IPS-18a (cell line): ENCODE results near the gene TTC34.

Experiments
- H3K27ac ChIP-seq: one replicate; pipeline ENCODE4 v1.5.1; 2013; ENCODE audit warnings: low read length
- H3K27me3 ChIP-seq: one replicate; pipeline ENCODE4 v1.6.1; 2013; ENCODE audit warnings: mild to moderate bottlenecking, low read length; ENCODE audit not compliant: control insufficient read depth, insufficient read depth
- H3K36me3 ChIP-seq: one replicate; pipeline ENCODE4 v1.6.1; 2013; ENCODE audit warnings: low read depth, low read length; ENCODE audit not compliant: control insufficient read depth
- H3K4me1 ChIP-seq: one replicate; pipeline ENCODE4 v1.6.1; 2013; ENCODE audit warnings: low read depth, low read length; ENCODE audit not compliant: control insufficient read depth
- H3K4me3 ChIP-seq: one replicate; pipeline ENCODE4 v1.5.1; 2013; ENCODE audit warnings: low read length
- H3K9ac ChIP-seq: one replicate; pipeline ENCODE4 v1.6.1; 2013; ENCODE audit warnings: mild to moderate bottlenecking, low read length, moderate library complexity
- H3K9me3 ChIP-seq: one replicate; pipeline ENCODE4 v1.6.1; 2013; ENCODE audit warnings: low read depth, low read length; ENCODE audit not compliant: control insufficient read depth

The TTC34 gene

DNA sequence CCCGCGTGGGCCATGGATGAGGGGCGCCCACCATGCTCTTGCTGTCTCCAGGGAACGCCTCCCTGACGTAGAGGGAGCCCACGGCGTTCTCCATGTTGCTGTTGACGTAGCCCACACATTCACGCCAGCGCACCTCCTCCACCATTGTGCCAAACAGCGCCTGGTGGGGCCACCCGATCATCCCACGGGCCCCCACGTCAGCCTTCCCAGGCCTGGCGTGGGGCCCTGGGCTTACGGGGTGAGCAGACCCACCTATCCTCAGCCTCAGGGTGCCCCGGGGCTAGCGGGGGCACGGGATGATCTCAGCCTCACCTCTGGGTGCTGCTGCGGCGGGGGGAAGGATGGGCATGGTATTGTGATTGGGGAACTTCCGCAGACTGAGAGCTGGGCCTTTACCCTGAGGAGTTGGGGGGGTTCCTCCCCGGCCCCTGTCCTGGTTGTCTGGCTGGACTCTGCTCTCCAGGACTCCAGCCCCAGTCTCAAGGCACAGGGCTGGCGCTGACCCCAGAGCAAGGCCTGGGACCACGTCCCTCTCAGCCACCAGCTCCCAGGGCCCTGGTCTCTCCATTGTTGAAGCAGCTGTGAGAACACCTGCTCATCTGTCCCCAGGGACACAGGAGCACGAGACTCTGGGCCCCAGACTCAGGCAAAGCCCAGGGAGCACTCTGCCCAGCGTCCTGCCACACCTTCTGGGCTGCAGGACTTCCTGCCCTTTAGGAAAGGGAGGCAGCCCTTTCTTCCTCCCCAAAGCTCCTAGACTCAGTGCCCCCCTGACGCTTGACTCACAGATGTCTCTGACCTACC lies 204.8 kb downstream of the TTC34 start:
- no peaks in the 10 kb centered on the region for H3K4me1 ChIP-seq
- H3K4me3 ChIP-seq: no peak overlapping the region
- no peak overlapping the region for H3K9ac ChIP-seq
- H3K27ac ChIP-seq: no peak overlapping the region
- no peaks in the 10 kb centered on the region for H3K9me3 ChIP-seq
- H3K27me3 ChIP-seq: no peaks in the 10 kb centered on the region
- H3K36me3 ChIP-seq: no peaks in the 10 kb centered on the region

- Histone ChIP-seq H3K27ac (no peak overlapping the region), H3K27me3 (no peaks in the 10 kb centered on the region), H3K4me1 (no peaks in the 10 kb centered on the region), H3K4me3 (no peak overlapping the region), H3K9ac (no peak overlapping the region), H3K36me3 (no peaks in the 10 kb centered on the region), H3K9me3 (no peaks in the 10 kb centered on the region)
Measured at GRCh38 chr1:2595812-2596529, 205.5 kb downstream of the TTC34 start.

DNA sequence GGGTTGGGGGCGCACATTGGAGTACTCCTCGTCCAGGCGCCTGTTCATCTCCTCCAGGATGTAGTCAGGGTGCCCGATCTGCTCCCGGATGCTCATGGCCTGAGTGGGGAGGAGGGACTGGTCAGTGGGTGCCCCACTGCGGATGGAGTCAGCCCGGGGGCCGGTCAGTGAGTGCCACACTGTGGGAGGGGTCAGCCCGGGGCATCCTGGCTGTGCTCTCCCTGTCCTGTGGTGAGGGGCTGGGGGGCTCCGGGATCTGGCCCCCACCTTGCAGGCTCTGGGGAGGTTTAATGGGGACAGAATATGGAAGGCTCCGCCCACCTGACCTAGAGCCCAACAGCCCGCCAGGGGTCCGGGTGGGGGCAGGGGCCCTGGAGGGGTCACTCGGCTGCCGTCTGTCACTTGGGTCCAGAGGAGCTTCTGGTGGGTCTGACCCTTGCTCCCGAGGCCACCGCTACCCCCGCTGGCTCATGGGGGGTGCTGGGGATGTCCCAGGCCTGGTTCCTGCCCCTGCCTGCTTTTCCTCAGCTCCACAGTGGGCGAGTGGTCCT lies 206.2 kb downstream of the TTC34 start:
- H3K4me3 ChIP-seq: no peak overlapping the region
- no peaks in the 10 kb centered on the region for H3K36me3 ChIP-seq
- H3K27ac ChIP-seq: no peak overlapping the region
- no peaks in the 10 kb centered on the region for H3K27me3 ChIP-seq
- no peaks in the 10 kb centered on the region for H3K9me3 ChIP-seq
- no peak overlapping the region for H3K9ac ChIP-seq
- H3K4me1 ChIP-seq: no peaks in the 10 kb centered on the region

DNA sequence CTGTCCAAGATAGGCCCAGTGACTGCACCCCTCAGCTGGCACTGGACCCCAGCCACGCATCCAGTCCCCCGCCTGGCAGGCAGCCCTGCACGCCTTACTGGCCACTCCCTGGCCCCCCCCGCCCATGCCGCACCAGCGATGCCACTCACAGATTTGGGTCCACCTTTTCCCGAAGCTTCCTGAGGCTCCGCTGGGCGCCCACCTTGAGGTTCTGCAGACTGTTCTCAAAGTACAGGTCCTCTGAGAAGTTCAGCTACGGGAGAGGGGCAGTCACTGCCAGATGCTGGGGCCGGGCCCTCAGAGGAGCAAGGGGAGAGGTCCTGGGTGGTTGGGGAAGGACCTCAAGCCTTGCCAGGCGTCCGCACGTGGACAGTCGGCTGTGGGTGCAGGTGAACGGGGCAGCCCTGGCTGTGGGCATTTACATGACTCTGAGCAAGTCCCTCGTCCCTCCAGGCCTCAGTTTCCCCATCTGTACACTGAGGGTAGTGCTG lies 206.8 kb downstream of the TTC34 start:
- Histone ChIP-seq H3K27me3 (no peaks in the 10 kb centered on the region), H3K27ac (no peak overlapping the region), H3K4me1 (no peaks in the 10 kb centered on the region), H3K9ac (no peak overlapping the region), H3K9me3 (no peaks in the 10 kb centered on the region), H3K4me3 (no peak overlapping the region), H3K36me3 (no peaks in the 10 kb centered on the region)

DNA sequence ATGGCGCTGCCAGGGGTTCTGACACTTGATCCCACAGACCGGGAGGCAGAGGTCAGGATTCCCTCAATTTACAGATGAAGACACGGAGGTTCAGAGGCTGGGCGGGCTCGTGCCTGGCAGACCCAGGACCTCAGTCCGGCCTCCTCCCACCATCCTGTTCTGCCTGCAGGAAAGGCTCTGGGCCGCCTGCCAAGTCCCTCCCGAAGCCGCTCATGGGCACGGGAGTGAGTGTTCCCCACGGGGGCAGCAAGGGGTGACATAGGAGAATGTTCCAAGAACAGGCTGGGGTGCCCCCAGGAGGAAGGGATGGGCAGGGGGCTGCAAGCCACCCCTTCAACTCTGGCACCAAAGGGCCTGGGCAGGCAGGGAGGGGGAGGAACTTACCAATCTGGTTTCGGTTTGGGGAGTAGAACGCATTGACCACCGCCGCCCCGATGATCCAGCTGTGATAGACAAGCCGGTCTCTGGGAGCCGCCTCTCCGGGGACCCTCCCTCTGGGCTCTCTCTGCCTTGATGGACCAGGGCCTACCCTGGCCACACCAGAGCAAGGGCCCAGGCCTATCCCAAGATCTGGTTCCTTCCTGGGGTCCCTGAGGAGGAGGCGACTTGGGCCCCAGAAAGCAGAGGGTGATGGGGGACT lies 207.4 kb downstream of the TTC34 start:
- Histone ChIP-seq H3K27me3 (no peaks in the 10 kb centered on the region), H3K4me3 (no peak overlapping the region), H3K27ac (no peak overlapping the region), H3K4me1 (no peaks in the 10 kb centered on the region), H3K36me3 (no peaks in the 10 kb centered on the region), H3K9me3 (no peaks in the 10 kb centered on the region), H3K9ac (no peak overlapping the region)

- H3K9ac ChIP-seq: no peak overlapping the region
- no peak overlapping the region for H3K4me3 ChIP-seq
- H3K4me1 ChIP-seq: no peaks in the 10 kb centered on the region
- H3K9me3 ChIP-seq: no peaks in the 10 kb centered on the region
- no peaks in the 10 kb centered on the region for H3K36me3 ChIP-seq
- no peaks in the 10 kb centered on the region for H3K27me3 ChIP-seq
- H3K27ac ChIP-seq: no peak overlapping the region
Measured at GRCh38 chr1:2593251-2593878, 208.1 kb downstream of the TTC34 start.

DNA sequence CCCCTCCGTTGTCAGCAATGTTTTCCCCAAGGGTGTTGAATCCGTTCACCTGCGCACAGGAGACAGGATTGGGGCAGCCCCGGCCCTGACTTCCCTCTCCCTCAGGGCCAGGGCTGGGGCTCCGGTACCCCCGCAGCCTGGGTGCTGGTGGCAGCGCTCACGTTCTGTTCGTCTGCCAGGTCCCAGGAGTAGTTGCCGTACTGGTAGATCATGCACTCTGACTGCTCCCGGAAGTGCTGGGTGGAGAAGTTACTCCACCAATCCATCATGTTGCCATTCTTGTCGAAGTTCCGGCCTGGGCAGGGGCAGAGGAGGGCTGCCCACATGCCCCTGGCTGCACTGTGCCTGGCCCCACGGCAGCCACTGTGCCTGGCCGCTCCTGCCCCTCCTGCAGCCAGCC lies 208.8 kb downstream of the TTC34 start:
- no peak overlapping the region for H3K27ac ChIP-seq
- no peaks in the 10 kb centered on the region for H3K9me3 ChIP-seq
- H3K4me3 ChIP-seq: no peak overlapping the region
- H3K27me3 ChIP-seq: no peaks in the 10 kb centered on the region
- H3K4me1 ChIP-seq: no peaks in the 10 kb centered on the region
- H3K36me3 ChIP-seq: no peaks in the 10 kb centered on the region
- no peak overlapping the region for H3K9ac ChIP-seq

DNA sequence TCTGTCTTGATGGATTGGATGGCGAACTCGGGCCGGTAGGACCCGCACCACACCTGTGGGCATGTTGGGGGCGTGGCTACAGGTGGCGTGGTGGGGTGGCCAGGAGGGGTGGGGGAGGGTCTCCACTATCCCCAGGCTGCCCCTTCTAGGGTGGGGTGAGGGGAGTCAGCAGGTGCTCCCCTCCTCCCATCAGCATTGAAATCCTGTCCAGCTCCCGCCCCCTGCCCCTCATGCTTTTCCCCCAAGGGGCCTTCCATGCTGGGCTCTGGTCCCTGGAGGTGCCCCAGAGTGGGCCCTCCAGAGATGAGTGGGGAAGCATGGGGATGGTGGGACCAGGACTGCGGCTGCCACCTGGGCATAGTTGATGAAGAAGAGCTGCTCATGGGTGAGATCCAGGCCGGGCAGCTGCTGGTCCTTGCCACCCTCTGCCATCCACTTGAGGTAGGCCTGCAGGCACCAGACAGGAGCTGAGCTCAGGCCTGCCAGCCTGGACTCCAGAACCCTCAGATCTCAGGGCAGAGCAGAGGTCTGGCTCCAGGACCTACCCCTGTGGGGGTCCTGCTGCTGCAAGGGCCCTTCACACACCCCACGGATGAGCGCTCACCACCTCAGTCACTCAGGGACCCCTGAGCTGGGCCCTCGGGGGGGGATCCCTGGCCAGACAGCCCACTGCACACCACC lies 209.8 kb downstream of the TTC34 start:
- Histone ChIP-seq H3K4me1 (no peaks in the 10 kb centered on the region), H3K27me3 (no peaks in the 10 kb centered on the region), H3K9me3 (no peaks in the 10 kb centered on the region), H3K9ac (no peak overlapping the region), H3K4me3 (no peak overlapping the region), H3K36me3 (no peaks in the 10 kb centered on the region), H3K27ac (no peak overlapping the region)

DNA sequence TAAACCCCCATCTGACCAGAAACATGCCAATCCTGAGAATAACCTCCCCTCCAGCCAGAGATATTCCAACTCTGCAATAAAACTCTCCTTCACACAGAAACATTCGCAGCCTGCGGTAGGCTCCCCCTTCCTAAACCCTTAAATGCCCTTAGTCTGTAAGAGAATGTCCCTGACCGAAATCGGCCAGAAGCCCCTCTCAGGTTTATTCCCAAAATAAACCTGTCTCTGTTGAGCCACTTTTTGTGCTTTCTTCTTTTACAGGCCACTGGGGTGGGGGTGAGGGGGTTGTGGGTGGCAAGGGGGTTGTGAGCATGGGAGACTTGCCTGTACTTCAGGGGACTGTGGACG lies 210.3 kb downstream of the TTC34 start:
- H3K9me3 ChIP-seq: no peaks in the 10 kb centered on the region
- no peaks in the 10 kb centered on the region for H3K4me1 ChIP-seq
- no peak overlapping the region for H3K9ac ChIP-seq
- H3K36me3 ChIP-seq: no peaks in the 10 kb centered on the region
- no peak overlapping the region for H3K4me3 ChIP-seq
- no peak overlapping the region for H3K27ac ChIP-seq
- no peaks in the 10 kb centered on the region for H3K27me3 ChIP-seq

DNA sequence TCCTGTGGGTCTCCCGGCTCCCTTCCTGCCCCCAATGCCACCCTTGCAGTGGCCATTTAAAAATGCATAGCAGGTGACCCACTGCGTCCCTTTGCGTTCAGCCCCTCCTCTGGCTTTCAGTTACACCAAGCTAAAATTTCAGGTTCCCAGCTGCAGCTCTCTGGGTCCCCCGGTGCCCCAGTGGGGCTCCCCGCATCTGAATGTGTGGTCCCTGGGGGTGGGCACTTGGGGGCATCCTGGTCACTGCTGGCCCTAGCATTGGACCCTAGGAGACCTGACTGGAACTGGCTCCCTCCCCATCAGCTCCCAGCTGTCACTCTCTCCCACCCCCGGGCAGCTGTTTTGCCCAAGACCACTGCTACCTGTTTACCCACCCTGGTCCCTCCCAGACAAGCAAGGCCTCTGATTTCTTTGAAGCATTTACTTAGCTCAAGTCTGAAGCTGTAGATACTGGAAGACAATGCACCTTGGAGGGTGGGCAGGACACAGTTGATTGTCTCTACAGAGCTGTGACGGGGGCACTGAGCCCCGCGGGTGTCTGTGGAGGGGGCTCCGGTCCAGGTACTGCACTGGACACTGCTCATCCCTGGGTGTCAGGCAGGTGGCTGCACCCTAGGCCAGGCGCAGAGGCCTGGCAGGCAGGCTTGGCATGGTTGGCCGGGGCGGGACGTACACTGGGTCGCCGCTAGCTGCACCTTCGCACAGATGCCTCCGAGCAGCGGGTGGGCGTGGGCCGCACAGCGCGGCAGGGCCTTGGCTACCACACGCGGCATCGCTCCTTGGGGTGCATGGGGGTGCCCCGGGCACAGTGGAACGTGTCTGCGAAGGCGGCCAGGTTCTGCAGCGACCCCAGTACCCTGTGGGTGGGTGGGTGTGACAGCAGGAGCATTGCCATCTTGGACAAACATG lies 211.0 kb downstream of the TTC34 start:
- H3K27ac ChIP-seq: no peak overlapping the region
- no peaks in the 10 kb centered on the region for H3K36me3 ChIP-seq
- H3K4me3 ChIP-seq: no peak overlapping the region
- no peak overlapping the region for H3K9ac ChIP-seq
- no peaks in the 10 kb centered on the region for H3K9me3 ChIP-seq
- H3K27me3 ChIP-seq: no peaks in the 10 kb centered on the region
- H3K4me1 ChIP-seq: no peaks in the 10 kb centered on the region
